HepG2 (cell line): ENCODE measurements around the gene BCO2. TPM values are rescaled to one million over a fixed set of nuclear protein-coding genes. Genes with fewer than 3 reads are reported as not detected.

Source experiments
- ASH2L ChIP-seq: fragments of 300-600, 200-600 bp; sonication (generic); IDR thresholded peaks from 2 replicates; pipeline ENCODE4 v1.7.0; 2017; ENCODE audit warnings: low read depth, mild to moderate bottlenecking, moderate library complexity, mixed read lengths, low read length; ENCODE audit not compliant: insufficient read length
- EEA1 ChIP-seq: sonication (generic); formaldehyde crosslinking; IDR thresholded peaks from 2 replicates; pipeline ENCODE4 v1.5.1; 2020; ENCODE audit warnings: mild to moderate bottlenecking, missing genetic modification reagents, borderline replicate concordance
- FOXA3 ChIP-seq: IDR thresholded peaks from 2 replicates; pipeline ENCODE4 v1.6.1; 2016; ENCODE audit warnings: missing genetic modification reagents, missing compliant biosample characterization
- NCOA2 ChIP-seq: sonication (generic); formaldehyde crosslinking; IDR thresholded peaks from 2 replicates; pipeline ENCODE4 v1.8.0; 2022; ENCODE audit warnings: inconsistent platforms
- NCOA5 ChIP-seq: sonication (generic); formaldehyde crosslinking; IDR thresholded peaks from 2 replicates; pipeline ENCODE4 v1.4.0; 2020; ENCODE audit warnings: missing genetic modification reagents
- NR2F6 ChIP-seq, 2 experiments: IDR thresholded peaks; 2 replicates each; pipeline ENCODE4 v1.6.1; 2016; ENCODE audit warnings: antibody characterized with exemption in 1 of 2, mild to moderate bottlenecking in 1 of 2
- PHF8 ChIP-seq: sonication (generic); formaldehyde crosslinking; IDR thresholded peaks from 2 replicates; pipeline ENCODE4 v1.5.0; 2020; ENCODE audit warnings: missing genetic modification reagents
- ZFP1 ChIP-seq: IDR thresholded peaks from 2 replicates; pipeline ENCODE4 v1.6.1; 2016
- ZKSCAN1 ChIP-seq: fragments of 150-350 bp; IDR thresholded peaks from 2 replicates; pipeline ENCODE4 v1.6.1; 2014; ENCODE audit warnings: low read length
- ZMAT3 ChIP-seq: sonication (generic); formaldehyde crosslinking; conservative IDR thresholded peaks from 2 replicates; pipeline ENCODE4 v1.7.0; 2021; ENCODE audit warnings: missing genetic modification reagents
- ZNF136 ChIP-seq: sonication (generic); formaldehyde crosslinking; IDR thresholded peaks from 2 replicates; pipeline ENCODE4 v1.8.1; 2022; ENCODE audit warnings: low read depth, mild to moderate bottlenecking, moderate library complexity, missing genetic modification reagents
- ZNF281 ChIP-seq: sonication (generic); formaldehyde crosslinking; IDR thresholded peaks from 2 replicates; pipeline ENCODE4 v1.4.0; 2020; ENCODE audit warnings: missing genetic modification reagents, borderline replicate concordance
- ZNF407 ChIP-seq: sonication (generic); formaldehyde crosslinking; IDR thresholded peaks from one replicate; pipeline ENCODE4 v1.5.1; 2020; ENCODE audit warnings: mild to moderate bottlenecking, missing genetic modification reagents; ENCODE audit errors: not compliant biosample characterization
- ZNF512 ChIP-seq: sonication (generic); formaldehyde crosslinking; IDR thresholded peaks from 2 replicates; pipeline ENCODE4 v1.4.0; 2020; ENCODE audit warnings: mild to moderate bottlenecking, missing genetic modification reagents
- ZNF644 ChIP-seq: IDR thresholded peaks from 2 replicates; pipeline ENCODE4 v1.6.1; 2016; ENCODE audit warnings: low read depth
- ZNF747 ChIP-seq: sonication (generic); formaldehyde crosslinking; IDR thresholded peaks from 2 replicates; pipeline ENCODE4 v1.8.1; 2023; ENCODE audit warnings: missing genetic modification reagents, mild to moderate bottlenecking, borderline replicate concordance
- ZNF766 ChIP-seq: sonication (generic); formaldehyde crosslinking; IDR thresholded peaks from 2 replicates; pipeline ENCODE4 v1.5.0; 2020; ENCODE audit warnings: missing genetic modification reagents, borderline replicate concordance
- ZNF768 ChIP-seq: sonication (generic); formaldehyde crosslinking; IDR thresholded peaks from 2 replicates; pipeline ENCODE4 v1.4.0; 2020; ENCODE audit warnings: missing genetic modification reagents
- ZNF792 ChIP-seq: IDR thresholded peaks from 2 replicates; pipeline ENCODE4 v1.6.1; 2016
- ZSCAN29 ChIP-seq: sonication (generic); formaldehyde crosslinking; conservative IDR thresholded peaks from 2 replicates; pipeline ENCODE4 v1.4.0; 2020; ENCODE audit warnings: mild to moderate bottlenecking, missing genetic modification reagents
- polyA plus RNA-seq, 8 experiments: library from polyadenylated mRNA; depleted of rRNA in 3 of 8; stranded (reverse) in 7 of 8; unstranded in 1 of 8; fragments of >200 nt; fragmentation: Illumina TruSeq in 4 of 8; extraction: Trizol in 4 of 8; gene quantifications; 2 replicates each; pipeline versions ENCODE4 v1.2.1 to v1.2.3, GENCODE V29; 2011 to 2016; ENCODE audit warnings: low read depth in 4 of 8, missing spikeins in 1 of 8, mixed read lengths in 1 of 8; ENCODE audit not compliant: insufficient read depth in 1 of 8
- total RNA-seq, 5 experiments: library from RNA; depleted of rRNA; stranded (reverse); fragments of >200 nt; fragmentation: Illumina TruSeq; extraction: Trizol; gene quantifications; 2 replicates each; pipeline ENCODE4 v1.2.3, GENCODE V29; 2016; ENCODE audit warnings: low read depth in 1 of 5

Gene BCO2
- total and polyA plus RNA-seq, 2 of the 13 experiments (the other 11 are each of a cell fraction or from before 2014, with no cell fraction given): 0.38 to 0.58 TPM

- TF ChIP-seq ZNF512 (CRISPR knock-in tag) (no peak), EEA1 (CRISPR knock-in tag) (no peak), ZNF768 (no peak), ZNF766 (CRISPR knock-in tag) (no peak), ZSCAN29 (CRISPR knock-in tag) (no peak), ZNF136 (no peak), ZKSCAN1 (no peak), ASH2L (peak; percentile 25), ZNF792 (CRISPR knock-in tag) (no peak), NCOA5 (CRISPR knock-in tag) (no peak), ZNF747 (CRISPR knock-in tag) (no peak), NR2F6 (IDR thresholded peaks at IDR 0.05) (no peak), NR2F6 (CRISPR knock-in tag; IDR thresholded peaks at IDR 0.05) (no peak), ZFP1 (CRISPR knock-in tag) (no peak), FOXA3 (CRISPR knock-in tag) (peak; percentile 22; the same call in 1 of the 2 replicates), NCOA2 (CRISPR knock-in tag) (peak; percentile 49; the same call in 1 of the 2 replicates), ZNF281 (peak; percentile 85), PHF8 (CRISPR knock-in tag) (no peak), ZNF407 (no peak), ZMAT3 (CRISPR knock-in tag) (no peak), ZNF644 (CRISPR knock-in tag) (0 out of 2 replicates have a peak, but pooled peaks have one; percentile 39)
Measured at GRCh38 chr11:112231952-112232351, 56.6 kb downstream of the BCO2 start (continued).
